Suppressor macrophage (primary cell): ENCODE data around the gene R3HDM4.

ENCODE experiments used
- DNase-seq, 4 experiments: peaks; one replicate each; pipeline ENCODE4 v3.0.0-alpha.2; 2020 to 2022

The R3HDM4 gene

DNA sequence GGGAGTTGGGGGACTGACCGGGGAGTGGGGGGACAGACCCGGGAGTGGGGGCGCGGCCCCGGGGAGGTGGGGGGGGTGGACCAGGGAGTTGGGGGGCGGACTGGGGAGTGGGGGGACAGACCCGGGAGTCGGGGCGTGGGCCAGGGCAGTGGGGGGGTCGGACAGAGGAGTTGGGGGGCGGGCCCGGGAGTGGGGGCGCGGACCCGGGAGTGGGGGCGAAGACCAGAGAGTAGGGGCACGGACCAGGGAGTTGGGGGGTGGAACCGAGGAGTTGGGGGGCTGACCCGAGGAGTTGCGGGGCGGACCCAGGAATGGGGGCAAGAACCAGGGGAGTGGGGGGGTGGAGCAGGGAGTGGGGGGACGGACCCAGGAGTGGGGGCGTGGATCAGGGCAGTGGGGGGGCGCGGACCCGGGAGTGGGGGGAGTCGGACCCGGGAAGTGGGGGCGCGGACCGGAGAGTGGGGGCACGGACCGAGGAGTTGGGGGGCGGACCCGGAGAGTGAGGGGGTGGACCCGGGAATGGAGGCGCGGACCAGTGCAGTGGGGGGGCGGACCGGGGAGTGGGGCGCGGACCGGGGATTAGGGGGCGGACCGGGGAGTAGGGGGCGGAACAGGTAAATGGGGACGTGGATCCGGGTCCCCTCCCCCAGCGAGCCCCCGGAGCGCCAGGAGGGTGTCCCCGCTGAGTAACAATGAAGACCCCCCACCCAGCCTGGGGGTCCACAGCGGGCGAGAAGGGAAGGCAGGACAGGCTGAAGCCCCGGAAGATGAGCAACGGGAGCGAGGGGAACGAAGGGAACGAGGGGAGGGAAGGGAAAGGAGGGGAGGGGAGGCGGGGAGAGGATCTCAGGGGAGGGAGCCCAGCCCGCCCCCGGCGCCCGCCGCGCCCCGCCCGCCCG, 589 bp downstream of the R3HDM4 start:
- no peak for DNase-seq

DNA sequence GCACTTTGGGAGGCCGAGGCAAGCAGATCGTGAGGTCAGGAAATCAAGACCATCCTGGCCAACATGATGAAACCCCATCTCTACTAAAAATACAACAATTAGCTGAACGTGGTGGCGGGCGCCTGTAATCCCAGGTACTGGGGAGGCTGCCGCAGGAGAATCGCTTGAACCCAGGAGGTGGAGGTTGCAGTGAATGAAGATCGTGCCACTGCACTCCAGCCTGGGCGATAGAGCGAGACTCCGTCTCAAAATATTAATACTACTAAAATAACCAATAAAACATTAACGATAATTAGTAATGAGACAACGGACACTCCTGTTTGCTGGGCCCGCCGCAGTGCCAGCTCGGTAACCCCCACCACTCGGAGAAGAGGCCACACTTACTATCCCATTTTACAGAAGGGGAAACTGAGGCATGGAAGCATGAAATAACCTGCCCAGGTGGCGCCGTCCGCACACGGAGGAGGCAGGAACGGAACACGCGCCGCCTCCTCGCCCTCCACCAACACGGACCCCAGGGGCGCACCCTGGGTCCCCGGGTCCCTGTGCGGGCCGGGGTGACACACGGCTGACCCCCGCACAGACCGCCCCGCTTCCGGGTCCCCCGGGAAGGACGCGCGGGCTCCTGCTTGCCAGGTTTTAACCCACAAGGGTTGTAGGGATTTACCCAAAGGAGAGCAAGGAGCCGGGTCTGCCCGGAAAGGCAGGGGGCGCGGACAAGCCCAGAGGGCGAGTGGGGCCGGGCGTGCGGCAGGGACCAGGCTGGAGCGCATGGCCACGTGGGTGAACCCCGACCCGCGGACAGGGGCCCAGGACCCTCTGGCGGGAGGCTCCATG, 1.6 kb downstream of the R3HDM4 start:
- DNase-seq: no peak

DNA sequence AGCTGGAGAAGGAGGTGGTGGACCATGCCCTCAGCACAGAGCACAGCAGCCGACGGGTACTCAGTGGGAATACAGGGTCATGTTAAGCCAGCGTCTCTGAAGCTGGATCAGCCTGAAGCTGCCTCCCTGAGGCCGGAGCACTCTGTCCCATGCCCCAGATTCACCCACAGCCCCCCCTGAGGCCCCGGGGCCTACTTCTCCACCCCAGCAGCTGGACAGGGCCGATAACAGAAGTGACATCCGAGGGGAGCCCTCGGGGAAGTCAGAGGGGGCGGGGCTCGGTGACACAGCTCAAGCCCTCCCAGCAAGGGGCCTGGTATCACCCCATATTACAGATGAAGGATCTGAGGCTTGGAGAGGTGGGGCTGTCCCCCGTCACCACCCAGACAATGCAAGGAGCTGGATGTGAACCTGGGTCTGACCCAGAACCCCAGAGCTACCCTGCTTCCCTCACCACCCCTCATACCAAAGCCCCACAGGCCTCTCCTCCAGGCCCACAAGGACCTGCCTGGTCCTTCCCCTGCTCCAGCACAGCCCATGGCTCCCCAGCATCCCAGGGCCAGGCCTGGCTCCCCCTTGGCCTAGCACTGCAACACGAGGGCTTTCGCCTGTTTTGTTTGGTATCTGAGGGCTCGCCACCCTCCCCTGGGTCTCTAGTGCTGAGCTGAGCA, 5.7 kb downstream of the R3HDM4 start:
- DNase-seq: peak; percentile 31 to 65 (median 50)

DNA sequence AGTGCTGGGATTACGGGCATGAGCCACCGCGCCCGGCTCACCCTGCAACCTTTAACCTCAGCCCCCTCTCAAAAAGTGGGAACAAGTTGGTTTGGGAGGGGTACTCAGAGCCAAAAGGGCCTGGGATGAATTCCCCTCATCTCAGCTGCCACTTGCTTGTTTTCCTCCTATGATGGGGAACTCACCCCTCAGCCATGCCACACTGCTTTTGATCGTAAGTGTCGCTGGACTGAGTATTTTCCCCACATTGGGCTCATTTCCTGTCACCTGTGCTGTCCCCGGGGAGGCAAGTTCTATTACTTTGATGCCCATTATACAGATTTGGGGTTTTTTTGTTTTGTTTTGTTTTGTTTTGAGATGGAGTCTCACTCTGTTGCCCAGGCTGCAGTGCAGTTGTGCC, 6.5 kb downstream of the R3HDM4 start:
- no peak for DNase-seq

DNA sequence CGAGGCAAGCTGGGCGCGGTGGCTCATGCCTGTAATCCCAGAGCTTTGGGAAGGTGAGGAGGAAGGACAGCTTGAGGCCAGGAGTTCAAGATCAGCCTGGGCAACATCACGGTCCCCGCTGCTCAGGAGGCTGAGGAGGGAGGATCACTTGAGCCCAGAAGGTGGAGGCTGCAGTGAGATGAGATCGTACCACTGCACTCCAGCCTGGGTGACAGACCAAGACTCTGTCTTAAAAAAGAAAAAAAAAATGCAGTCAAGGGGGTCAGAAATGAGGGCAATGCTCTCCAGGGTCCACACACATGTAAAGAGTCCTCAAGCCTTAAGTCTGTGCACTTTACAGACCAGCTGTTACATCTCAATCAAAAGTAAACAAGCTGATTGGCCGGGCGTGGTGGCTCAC, 8.5 kb downstream of the R3HDM4 start:
- no peak for DNase-seq

DNA sequence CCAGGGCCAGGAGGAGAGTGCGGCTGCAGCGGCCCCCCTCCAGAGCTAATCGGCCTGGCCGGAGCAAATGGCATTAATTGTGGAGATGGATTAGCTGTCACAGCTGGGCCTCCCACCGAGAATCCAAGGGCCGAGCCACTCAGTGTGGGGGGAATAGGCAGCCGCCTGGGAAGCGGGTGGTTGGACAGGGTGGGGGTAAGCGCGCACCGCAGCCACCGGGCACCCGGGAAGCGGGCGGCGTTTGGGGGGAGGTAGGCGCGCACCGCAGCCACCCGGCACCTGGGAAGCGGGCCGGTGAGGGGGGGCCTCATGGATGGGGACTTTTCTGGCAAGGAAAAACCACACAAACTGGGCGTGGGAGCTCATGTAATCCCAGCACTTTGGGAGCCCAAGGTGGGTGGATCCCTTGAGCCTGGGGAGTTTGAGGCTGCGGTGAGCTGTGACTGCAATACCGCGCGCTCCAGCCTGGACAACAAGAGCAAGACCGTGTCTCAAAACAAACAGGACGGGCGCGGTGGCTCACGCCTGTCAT, 9.7 kb downstream of the R3HDM4 start:
- DNase-seq: no peak

DNA sequence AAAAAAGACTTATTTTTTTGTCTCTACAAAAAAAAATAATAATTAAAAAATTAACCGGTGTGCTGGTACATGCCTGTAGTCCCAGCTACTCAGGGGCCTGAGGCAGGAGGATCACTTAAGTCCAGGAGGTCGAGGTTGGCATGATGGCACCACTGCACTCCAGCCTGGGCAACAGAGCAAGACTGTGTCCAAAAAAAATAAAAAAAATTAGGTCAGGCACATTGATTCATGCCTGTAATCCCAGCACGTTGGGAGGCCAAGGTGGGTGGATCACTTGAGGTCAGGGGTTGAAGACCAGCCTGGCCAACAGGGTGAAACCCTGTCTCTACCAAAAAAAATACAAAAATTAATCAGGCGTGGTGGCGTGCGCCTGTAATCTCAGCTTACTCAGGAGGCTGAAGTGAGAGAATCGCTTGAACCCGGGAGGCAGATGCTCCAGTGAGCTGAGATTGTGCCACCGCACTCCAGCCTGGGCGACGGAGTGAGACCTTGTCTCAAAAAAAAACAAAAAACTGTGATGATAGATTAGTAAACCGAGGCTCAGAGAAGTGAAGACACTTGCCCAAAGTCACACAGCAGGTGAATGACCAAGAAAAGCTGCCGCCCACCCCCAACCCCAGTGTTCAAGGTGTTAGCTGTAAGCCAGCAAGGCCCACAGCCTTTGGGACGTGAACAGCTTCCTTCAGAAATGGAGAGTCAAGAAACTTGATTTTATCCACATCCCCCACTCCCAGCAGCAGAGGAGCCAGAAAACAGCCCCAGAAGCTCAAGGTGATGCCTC, 10.4 kb downstream of the R3HDM4 start:
- no peak for DNase-seq

DNA sequence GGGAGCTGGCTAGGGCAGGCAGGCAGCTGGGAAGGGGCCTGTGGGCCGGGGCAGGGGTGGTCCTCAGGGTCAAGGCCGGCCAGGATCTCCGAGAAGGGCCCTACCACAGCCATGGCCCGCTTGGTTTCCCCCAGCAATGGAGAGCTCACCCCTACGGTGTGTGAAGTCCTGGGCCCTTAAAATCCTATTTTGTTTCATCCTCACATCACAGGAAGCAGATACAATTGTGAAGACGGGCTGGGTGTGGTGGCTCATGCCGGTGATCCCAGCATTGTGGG, 11.0 kb downstream of the R3HDM4 start:
- no peak for DNase-seq

DNA sequence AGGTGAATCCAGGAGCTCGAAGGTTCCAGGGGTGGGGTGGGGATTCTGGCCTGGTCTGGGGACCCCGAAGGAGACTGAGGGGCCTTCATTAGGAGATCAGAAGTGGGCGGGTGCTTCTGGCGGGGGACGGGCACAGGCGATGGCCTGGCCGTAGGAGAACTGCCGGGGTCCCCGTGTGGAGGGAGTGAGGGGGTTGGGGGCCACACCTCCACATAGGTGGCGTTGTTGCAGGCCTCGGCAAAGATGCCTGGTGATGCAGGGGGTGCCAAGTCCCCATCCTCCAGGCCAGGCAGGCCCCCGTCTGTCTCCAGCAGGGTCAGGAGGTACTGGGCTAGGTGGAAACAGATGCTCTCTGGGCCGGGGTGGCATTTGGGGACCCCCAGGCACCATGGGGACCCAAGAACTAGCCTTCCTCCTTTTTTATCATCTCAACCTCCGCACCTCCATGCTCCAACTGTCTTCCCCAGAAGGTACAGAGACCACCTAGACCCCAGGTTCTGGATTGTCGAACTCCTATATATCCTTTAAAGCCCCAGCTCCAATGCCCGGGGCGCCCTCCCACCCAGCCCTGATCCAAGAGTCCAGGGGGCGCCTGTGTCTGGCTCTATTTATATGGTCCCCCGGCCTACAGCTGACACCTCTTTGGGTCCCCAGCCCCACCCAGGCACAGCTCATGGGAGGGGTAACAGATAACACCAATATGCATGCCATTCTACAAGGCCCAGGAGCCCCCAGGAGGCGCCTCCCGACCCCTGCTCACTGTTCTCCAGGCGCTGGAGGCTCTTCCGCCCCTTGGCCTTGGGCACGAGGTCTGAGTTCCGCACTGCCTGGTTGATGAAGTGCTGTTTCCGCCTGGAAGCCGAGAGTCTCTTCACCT, 11.6 kb downstream of the R3HDM4 start:
- no peak for DNase-seq

DNA sequence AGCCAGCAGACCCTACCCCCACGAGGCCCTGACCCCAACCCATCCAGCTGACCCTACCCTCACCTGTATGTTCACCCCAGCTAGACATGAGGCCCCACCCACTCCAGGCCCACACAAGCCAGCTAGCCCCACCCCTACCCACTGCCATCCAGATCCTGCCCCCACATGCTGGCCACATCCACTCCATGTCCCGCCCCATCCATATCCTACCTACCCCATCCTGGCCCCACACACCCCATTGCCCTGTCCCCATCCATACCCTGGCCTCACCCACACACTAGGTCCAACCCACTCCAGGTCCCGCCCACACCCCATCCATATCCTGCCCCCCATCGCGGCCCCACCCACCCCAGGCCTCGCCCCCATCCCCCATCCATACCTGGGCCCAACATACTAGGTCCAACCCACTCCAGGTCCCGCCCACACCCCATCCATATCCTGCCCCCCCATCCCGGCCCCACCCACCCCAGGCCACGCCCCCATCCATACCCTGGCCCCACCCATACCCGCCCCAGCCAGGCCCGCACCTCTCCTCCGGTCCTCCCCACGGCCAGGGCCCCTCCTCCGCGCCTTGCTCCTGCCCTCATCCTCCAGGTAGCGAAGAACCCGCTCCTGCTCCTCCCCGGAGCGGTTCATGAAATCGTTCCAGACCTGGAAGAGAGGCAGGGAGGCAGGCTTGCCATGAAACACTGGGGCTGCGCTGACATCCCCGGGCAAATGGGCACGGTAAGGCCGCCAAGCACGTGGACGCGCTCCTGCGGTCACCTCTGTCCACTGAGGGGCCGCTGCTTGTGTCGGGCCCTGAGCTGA, 12.5 kb downstream of the R3HDM4 start:
- no peak for DNase-seq

DNA sequence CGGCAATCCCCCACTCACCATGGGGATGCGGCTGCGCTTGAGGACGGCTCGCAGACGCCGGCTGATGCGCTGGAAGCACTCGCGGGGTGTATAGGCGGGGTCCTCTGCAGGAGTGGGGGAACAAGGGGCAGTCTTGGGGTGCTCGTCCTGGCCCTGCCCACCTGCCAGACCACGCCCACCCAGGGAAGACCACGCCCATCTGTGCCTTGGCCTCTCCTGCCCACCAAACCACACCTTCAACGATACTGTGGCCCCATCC, 13.0 kb downstream of the R3HDM4 start:
- DNase-seq: no peak

DNA sequence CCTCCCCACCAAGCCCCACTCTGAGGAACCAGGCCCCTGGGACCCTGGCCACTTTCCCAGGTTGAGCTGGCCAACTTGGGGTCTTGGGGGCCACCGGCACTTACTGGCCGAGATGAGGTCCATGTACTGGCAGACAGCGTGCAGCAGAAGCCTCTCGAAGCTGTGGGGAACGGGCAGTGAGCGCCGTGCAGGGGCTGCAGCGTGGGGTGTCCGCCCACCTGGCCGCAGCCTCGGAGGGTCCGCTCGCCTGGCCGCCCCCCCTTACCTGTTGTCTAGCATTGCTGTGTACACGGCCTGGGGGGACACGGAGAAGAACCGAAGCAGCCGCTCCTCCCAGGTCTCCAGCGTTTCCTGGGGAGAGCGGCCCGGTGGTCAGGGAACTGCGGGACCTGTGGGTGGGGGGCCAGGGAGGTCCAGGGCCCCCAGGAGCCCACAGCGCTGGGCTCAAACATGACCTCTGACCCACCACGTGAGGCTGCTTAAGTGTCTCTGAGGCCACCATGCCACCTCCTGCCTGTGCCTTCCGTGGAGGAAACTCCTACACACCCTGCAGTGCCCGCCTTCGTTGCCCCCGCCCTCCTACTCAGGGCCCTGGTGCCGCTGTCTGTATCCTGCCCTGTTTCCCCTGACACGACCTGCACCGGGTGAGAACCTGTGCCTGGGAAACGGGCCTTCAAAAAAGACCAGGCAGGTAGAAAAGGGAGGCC, 13.5 kb downstream of the R3HDM4 start:
- no peak for DNase-seq

DNA sequence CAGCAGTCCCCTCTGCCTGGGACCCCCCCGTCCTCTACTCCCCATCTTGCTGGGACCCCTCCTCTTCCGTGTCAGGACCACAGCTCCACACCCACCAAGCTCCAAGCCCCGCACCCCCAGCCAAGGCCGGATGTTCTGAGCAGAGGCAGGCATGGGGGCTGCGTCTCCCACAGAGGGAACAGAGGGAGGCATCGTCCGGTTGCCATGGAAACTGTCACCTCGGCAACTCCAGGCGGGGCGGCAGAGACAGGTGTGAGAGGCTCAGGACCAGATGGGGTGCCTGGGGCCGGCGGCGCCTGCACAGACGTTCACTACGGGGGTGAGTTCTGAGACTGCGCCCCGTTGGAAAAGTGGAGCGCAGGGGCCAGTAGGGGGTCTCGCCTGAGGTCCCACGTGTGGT, 14.4 kb downstream of the R3HDM4 start:
- DNase-seq: no peak

DNA sequence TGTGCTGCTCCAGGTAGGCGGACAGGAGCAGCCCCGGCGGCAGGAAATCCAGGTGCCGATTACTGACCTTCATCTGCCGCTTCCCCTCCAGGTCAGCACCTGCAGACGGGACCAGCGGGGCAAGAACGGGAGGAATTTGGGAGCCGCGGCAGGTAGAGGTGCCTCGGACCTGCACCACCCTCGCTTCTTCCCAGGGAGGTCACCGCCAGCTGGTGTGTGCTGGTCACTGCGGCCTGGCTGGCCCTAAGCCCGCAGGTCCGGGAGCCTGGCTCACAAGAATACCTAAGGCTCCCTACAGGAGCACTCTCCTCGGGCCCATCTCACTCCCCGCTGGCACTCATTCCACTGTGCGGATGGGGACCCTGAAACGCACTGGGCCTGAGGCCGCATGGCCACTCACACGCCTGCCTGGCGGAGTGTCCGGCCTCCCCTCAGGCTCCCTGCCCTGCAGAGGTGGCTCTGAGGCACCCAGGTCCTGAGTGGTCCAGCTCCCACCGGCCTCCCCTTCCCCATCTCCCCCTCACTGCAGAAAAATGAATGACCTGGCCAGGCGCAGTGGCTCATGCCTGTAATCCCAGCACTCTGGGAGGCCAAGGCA, 15.5 kb downstream of the R3HDM4 start:
- no peak for DNase-seq

DNA sequence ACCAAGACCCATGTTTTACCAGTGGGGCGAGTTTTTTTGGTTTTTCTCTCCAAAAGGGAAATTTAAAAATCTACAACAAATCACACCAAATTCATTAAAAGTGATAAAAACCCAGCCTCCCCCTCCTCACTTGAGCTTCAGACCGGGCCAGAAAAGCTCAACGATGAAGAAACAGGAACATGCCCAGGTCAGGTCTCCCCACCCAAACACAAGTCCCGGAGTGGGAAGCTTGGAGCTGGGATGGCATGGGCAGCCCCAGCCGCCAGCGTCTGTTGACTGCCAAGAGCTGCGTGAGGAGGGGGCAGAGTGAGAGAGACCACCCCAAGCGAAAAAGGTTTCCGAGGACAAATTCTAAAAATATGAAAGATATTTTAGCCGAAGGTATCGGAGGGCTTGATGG, 16.0 kb downstream of the R3HDM4 start:
- no peak for DNase-seq

DNA sequence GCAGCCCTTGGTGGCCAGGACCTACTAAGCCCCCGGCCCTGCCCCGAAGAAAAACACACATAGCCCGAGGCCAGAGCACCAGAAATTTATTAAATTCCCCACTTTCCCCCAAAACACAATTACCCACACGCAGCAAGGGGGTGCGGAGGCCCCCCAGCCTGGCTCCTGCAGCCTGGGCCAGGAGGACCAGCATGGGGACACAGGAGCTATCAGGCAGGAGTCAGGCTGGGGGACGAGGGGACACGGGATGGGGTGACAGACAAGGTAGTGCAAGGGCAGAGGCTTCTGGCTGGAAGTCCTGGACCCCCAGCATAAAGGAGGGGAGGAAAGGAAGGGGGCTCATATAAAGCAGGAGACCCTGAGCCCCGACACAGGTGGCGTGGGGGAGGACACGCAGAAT, 16.6 kb downstream of the R3HDM4 start:
- DNase-seq: no peak

DNA sequence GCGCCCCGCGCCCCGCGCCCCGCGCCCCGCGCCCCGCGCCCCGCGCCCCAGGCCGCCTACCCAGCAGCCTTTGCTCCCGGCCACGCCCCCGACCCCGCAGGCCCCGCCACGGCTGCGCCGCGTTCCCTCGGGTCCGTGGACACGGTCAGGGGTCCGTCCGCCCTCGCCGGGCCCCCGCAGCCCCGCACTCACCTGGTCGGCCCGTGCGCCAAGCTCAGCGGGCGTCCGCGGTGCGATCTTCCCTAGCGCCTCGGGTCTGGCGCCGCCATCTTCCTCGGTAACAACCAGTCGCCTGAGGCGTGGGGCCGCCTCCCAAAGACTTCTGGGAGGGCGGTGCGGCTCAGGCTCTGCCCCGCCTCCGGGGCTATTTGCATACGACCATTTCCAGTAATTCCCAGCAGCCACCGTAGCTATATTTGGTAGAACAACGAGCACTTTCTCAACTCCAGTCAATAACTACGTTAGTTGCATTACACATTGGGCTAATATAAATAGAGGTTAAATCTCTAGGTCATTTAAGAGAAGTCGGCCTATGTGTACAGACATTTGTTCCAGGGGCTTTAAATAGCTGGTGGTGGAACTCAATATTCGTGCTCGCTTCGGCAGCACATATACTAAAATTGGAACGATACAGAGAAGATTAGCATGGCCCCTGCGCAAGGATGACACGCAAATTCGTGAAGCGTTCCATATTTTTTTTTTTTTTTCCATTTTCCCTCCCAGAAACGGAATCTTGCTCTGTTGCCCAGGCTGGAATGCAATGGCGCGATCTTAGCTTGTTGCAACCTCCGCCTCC, 19.9 kb downstream of the R3HDM4 start, which contains the start of the genes MED16 and RNU6-9:
TSS of gene MED16 (minus strand) at position 294 of the 796 bp plus-strand sequence. CDS start 2,056 bp downstream, outside the sequence.
TSS of gene RNU6-9 (plus strand) at position 591 of the 796 bp plus-strand sequence.
- DNase-seq: peak; percentile 96 to 98 (median 97)

DNA sequence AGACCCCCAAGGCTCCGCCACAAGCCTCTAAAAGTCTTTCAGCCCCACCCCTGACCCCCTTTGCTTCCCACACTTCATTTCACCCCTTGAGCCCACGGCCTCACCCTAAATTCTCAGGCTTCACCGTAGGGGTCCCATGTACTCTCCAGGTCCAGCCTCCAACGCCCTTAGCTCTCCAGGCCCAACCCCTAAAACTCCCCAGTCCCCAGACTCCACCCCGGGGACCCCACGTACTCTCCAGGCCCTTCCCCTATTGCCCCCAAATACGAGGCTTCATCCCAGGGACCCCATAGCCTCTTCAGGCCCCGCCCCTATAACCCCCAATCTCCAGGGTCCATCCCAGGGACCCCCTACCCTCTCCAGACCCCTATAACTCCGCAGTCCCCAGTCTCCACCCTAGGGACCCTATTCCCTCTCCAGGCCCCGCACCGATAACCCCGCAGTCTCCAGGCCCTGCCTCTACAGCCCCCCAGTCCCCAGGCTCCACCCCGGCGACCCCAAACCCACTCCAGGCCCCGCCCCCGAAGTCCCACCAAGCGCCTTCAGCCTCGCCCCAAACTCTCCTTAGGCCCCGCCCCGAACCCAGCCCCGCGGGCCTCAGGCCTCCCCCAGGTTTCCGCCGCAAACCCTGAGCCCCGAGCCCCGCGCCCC, 20.7 kb downstream of the R3HDM4 start:
- DNase-seq: peak in 3 of 4 experiments; percentile 13 to 38 (median 17)
